ENCODE results near the gene ZNF587. TPM values are rescaled to one million over a fixed set of nuclear protein-coding genes. Genes with fewer than 3 reads are reported as not detected.
A peak's percentile ranks its signal among the peaks of the same experiment; 100 is the strongest.

ZNF587 gene
- total RNA-seq, 1 experiment from 2014 or later, result 25.9 TPM

DNA sequence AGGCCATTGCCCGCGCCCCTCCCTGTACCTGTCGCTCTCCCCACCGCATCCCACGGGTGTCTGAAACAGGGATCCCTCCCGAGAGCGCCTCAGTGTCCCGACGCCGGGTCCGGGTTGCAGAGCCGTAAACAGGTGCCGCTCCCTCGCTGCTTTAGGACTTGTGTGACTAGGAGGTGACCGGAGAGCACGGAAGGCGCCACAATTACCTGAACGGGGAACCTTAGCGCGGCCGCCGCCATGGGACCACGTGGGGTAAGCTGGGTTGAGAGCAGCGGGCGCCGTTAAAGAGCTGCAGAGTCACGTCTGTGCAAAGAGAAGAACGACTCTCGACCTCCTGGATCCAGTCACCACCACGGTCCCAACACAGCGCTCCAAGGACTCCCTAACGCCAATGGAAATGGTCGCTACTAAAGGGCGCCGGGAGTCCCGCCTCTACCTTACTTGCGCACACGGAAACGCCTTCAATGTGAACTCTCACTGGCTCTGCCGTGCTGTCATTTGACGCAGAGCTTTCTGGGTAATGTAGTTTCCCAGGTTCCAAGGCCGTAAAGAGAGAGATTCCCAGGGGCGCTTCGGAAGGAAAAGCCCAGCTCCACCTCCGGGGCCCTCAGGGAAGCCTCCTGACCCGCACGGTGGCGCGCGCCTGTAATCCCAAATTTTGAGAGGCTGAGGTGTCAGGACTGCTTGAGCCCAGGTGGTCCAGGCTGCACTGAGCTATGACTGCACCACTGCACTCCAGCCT is 35.0 kb upstream of the ZNF587 start, which contains the start of gene ZNF552:
TSS of gene ZNF552 (minus strand) at position 409 of the 742 bp plus-strand sequence. CDS start at position 239, 170 bp downstream.
- Histone ChIP-seq H3K4me2 (ENCODE audit: low read length) (peak within 1 kb of the TSS; percentile 81), H3K36me3 (ENCODE audit: control insufficient read depth in 1 of 2, insufficient read depth in 2 of 2, low read length in 2 of 2) (peaks cover 0 to 9% of the 10 kb centered on the region in 2 experiments; a peak in 3 of 4 replicates), H2AFZ (ENCODE audit: low read depth, low read length, poor library complexity, severe bottlenecking) (no peak within 1 kb of the TSS), H3K4me1 (ENCODE audit: control insufficient read depth in 1 of 2, insufficient read depth in 2 of 2, low read length in 2 of 2) (peaks cover 0 to 18% of the 10 kb centered on the region in 2 experiments; a peak in 2 of 4 replicates), H3K9ac (ENCODE audit: low read length) (peak within 1 kb of the TSS; percentile 93), H3K79me2 (ENCODE audit: insufficient read depth, low read length) (peaks cover 30% of the 10 kb centered on the region), H3K4me3 (replicated peaks in 1 of 2; ENCODE audit: low read depth in 1 of 2, low read length in 2 of 2) (peak within 1 kb of the TSS; percentile 97), H3K9me2 (ENCODE audit: insufficient read depth) (no peaks in the 10 kb centered on the region), H4K20me1 (ENCODE audit: insufficient read depth) (no peaks in the 10 kb centered on the region), H3K9me3 (ENCODE audit: control insufficient read depth in 1 of 2, insufficient read depth in 1 of 2, low read depth in 1 of 2, low read length in 2 of 2) (no peaks in the 10 kb centered on the region), H3K27ac (ENCODE audit: low read depth, low read length) (peak within 1 kb of the TSS; percentile 58), H3K27me3 (ENCODE audit: insufficient read depth, low read length) (no peaks in the 10 kb centered on the region)
- DNase-seq (ENCODE audit: low read depth, low spot score) (peak; percentile 91), ATAC-seq (peak; percentile 89)
- BruUV-seq (replicated peaks), result TSS peak; percentile 65
- no peak for TF ChIP-seq ZNF274 (IDR thresholded peaks at IDR 0.05; ENCODE audit: low read depth, low read length)
- TF ChIP-seq, protein P1, sequence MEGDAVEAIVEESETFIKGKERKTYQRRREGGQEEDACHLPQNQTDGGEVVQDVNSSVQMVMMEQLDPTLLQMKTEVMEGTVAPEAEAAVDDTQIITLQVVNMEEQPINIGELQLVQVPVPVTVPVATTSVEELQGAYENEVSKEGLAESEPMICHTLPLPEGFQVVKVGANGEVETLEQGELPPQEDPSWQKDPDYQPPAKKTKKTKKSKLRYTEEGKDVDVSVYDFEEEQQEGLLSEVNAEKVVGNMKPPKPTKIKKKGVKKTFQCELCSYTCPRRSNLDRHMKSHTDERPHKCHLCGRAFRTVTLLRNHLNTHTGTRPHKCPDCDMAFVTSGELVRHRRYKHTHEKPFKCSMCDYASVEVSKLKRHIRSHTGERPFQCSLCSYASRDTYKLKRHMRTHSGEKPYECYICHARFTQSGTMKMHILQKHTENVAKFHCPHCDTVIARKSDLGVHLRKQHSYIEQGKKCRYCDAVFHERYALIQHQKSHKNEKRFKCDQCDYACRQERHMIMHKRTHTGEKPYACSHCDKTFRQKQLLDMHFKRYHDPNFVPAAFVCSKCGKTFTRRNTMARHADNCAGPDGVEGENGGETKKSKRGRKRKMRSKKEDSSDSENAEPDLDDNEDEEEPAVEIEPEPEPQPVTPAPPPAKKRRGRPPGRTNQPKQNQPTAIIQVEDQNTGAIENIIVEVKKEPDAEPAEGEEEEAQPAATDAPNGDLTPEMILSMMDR (IDR thresholded peaks at IDR 0.05 in 2 of 3, conservative IDR thresholded peaks at IDR 0.05 in 1 of 3; ENCODE audit: borderline replicate concordance in 1 of 3, insufficient read depth in 1 of 3, low read depth in 2 of 3, low read length in 2 of 3), result 0 out of 6 replicates have a peak, but pooled peaks of 2 of the 3 experiments have one; percentile 6 to 9
- no peak for TF ChIP-seq ZFX (IDR thresholded peaks at IDR 0.05)
- no peak for TF ChIP-seq CEBPB (IDR thresholded peaks at IDR 0.05; ENCODE audit: low read depth)
- peak; percentile 91 for TF ChIP-seq SP1 (IDR thresholded peaks at IDR 0.05; ENCODE audit: low read depth)
- peak; percentile 37 for TF ChIP-seq YY1 (IDR thresholded peaks at IDR 0.05; ENCODE audit: extremely low read depth, insufficient replicate concordance, low read depth, low read length)
- TF ChIP-seq POLR2AphosphoS5 (IDR thresholded peaks at IDR 0.05; ENCODE audit: low read depth, low read length), result peak; percentile 97
- peak; percentile 71 for TF ChIP-seq ELF1 (IDR thresholded peaks at IDR 0.05; ENCODE audit: borderline replicate concordance, low read depth)
- TF ChIP-seq, protein P2, sequence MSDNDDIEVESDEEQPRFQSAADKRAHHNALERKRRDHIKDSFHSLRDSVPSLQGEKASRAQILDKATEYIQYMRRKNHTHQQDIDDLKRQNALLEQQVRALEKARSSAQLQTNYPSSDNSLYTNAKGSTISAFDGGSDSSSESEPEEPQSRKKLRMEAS (IDR thresholded peaks at IDR 0.05), result 0 out of 2 replicates have a peak, but pooled peaks have one; percentile 24
- TF ChIP-seq, protein P3, sequence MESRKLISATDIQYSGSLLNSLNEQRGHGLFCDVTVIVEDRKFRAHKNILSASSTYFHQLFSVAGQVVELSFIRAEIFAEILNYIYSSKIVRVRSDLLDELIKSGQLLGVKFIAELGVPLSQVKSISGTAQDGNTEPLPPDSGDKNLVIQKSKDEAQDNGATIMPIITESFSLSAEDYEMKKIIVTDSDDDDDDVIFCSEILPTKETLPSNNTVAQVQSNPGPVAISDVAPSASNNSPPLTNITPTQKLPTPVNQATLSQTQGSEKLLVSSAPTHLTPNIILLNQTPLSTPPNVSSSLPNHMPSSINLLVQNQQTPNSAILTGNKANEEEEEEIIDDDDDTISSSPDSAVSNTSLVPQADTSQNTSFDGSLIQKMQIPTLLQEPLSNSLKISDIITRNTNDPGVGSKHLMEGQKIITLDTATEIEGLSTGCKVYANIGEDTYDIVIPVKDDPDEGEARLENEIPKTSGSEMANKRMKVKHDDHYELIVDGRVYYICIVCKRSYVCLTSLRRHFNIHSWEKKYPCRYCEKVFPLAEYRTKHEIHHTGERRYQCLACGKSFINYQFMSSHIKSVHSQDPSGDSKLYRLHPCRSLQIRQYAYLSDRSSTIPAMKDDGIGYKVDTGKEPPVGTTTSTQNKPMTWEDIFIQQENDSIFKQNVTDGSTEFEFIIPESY (IDR thresholded peaks at IDR 0.05; ENCODE audit: extremely low read depth, insufficient replicate concordance, low read length), result no peak
- no peak for TF ChIP-seq SRF (IDR thresholded peaks at IDR 0.05; ENCODE audit: low read depth)
- TF ChIP-seq JUND (IDR thresholded peaks at IDR 0.05), result no peak
- no peak for TF ChIP-seq EZH2 (IDR thresholded peaks at IDR 0.05)
- TF ChIP-seq TCF7L2 (IDR thresholded peaks at IDR 0.05; ENCODE audit: borderline replicate concordance, extremely low read depth, insufficient read depth, insufficient read length), result peak; percentile 13
- no peak for TF ChIP-seq CBX3 (IDR thresholded peaks at IDR 0.05; ENCODE audit: low read depth)
- TF ChIP-seq, protein P4, sequence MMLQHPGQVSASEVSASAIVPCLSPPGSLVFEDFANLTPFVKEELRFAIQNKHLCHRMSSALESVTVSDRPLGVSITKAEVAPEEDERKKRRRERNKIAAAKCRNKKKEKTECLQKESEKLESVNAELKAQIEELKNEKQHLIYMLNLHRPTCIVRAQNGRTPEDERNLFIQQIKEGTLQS (IDR thresholded peaks at IDR 0.05), result no peak
- peak; percentile 92 for TF ChIP-seq POLR2A (IDR thresholded peaks at IDR 0.05; ENCODE audit: borderline replicate concordance, extremely low read depth, insufficient read depth, insufficient read length)
- RAD21 ChIA-PET (ENCODE audit: low non-redundant PET in 1 of 2, low total read pairs in 2 of 2, uncharacterized antibody in 2 of 2, unreplicated experiment in 2 of 2), result no interaction called here
- intact Hi-C loops (cut with micrococcal nuclease), result loop anchor here (5.0 kb wide), 1 partner anchor 132 kb away; the partner anchor contains the start of gene ZNF551
- POLR2A ChIA-PET, result interaction anchor here (0.7 to 1.5 kb wide), 4 partner anchors 12 to 133 kb away, joined by 3 to 5 read pairs (median 3); partner anchors contain the start of genes ZNF551, ZNF586 and ZNF776
- CTCF ChIA-PET, result interaction anchor here (0.7 kb wide), 1 partner anchor 133 kb away, joined by 3 read pairs; the partner anchor contains the start of gene ZNF551

Data from HCT116 (cell line).